Endothelial cell of umbilical vein (primary cell): ENCODE results near the gene TWF2. TPM values are rescaled to one million over a fixed set of nuclear protein-coding genes. Genes with fewer than 3 reads are reported as not detected.

ENCODE experiments used
- BruUV-seq: library from RNA; stranded (reverse); fragments of 400-500 nt; replicated peaks from 2 replicates; lab custom pipeline; 2021; lab: Mats Ljungman, UMichigan
- CTCF ChIA-PET: fragments of 300-600, 350-600 bp; sonication (Branson Sonifier 250); formaldehyde crosslinking; loops from one replicate; lab custom pipeline; 2021; ENCODE audit warnings: antibody characterized with exemption, inconsistent platforms; lab: Charles Lee
- POLR2A ChIA-PET: fragments of 300-600, 350-600 bp; sonication (Branson Sonifier 250); formaldehyde crosslinking; loops from one replicate; lab custom pipeline; 2021; ENCODE audit warnings: antibody characterized with exemption, inconsistent platforms; lab: Charles Lee
- DNase-seq: peaks from one replicate; pipeline ENCODE4 v3.0.0-alpha.2; 2011; ENCODE audit warnings: low read depth, low spot score
- FAIRE-seq: peaks from 2 replicates; lab custom pipeline; 2011; peaks lifted over from hg19 to GRCh38; lab: Jason Lieb, UNC
- H2AFZ ChIP-seq: 2 replicates; pipeline ENCODE4 v1.6.0; 2012; ENCODE audit warnings: low read depth, low read length, control low read depth, inconsistent platforms
- H3K27ac ChIP-seq: 2 replicates; pipeline ENCODE4 v1.5.1; 2011; ENCODE audit warnings: low read depth, mild to moderate bottlenecking, control low read depth, low read length, moderate library complexity; ENCODE audit not compliant: insufficient read depth
- H3K27me3 ChIP-seq, 2 experiments: 2 replicates each; pipeline versions ENCODE4 v1.6.0 to v1.6.1; 2011; ENCODE audit warnings: low read length in 2 of 2, mixed read lengths in 1 of 2; ENCODE audit not compliant: control insufficient read depth in 2 of 2, insufficient read depth in 2 of 2
- H3K36me3 ChIP-seq, 2 experiments: 2 replicates in 1 of 2; 3 replicates in 1 of 2; pipeline ENCODE4 v1.5.1; 2011; ENCODE audit warnings: low read length in 2 of 2, mild to moderate bottlenecking in 1 of 2, moderate library complexity in 1 of 2; ENCODE audit not compliant: control insufficient read depth in 2 of 2, insufficient read depth in 2 of 2; ENCODE audit errors: extremely low read depth in 1 of 2
- H3K4me1 ChIP-seq: 3 replicates; pipeline ENCODE4 v1.5.1; 2011; ENCODE audit warnings: mild to moderate bottlenecking, low read length; ENCODE audit not compliant: control insufficient read depth, insufficient read depth; ENCODE audit errors: extremely low read depth
- H3K4me2 ChIP-seq: 2 replicates; pipeline ENCODE4 v1.6.1; 2011; ENCODE audit warnings: low read length, control low read depth, mixed read lengths; ENCODE audit not compliant: insufficient read depth
- H3K4me3 ChIP-seq, 3 experiments: fragments of 200-600 bp in 1 of 3; sonication (generic), shearing (Covaris generic) in 1 of 3; replicated peaks in 1 of 3; 2 replicates each; pipeline ENCODE4 v1.5.1; 2011 to 2016; ENCODE audit warnings: control low read depth in 3 of 3, low read length in 3 of 3, mild to moderate bottlenecking in 2 of 3, inconsistent platforms in 1 of 3, low read depth in 1 of 3, moderate library complexity in 1 of 3; ENCODE audit not compliant: insufficient read depth in 1 of 3
- H3K79me2 ChIP-seq: 2 replicates; pipeline ENCODE4 v1.6.0; 2012; ENCODE audit warnings: low read length, inconsistent platforms; ENCODE audit not compliant: control insufficient read depth, insufficient read depth
- H3K9ac ChIP-seq: replicated peaks from 2 replicates; pipeline ENCODE3; 2011; ENCODE audit warnings: low read length, control low read depth; ENCODE audit not compliant: insufficient read depth; ENCODE audit errors: extremely low read depth
- H3K9me1 ChIP-seq: replicated peaks from 3 replicates; pipeline ENCODE4 v1.6.0; 2011; ENCODE audit warnings: mild to moderate bottlenecking, low read length; ENCODE audit not compliant: control insufficient read depth, insufficient read depth; ENCODE audit errors: extremely low read depth
- H3K9me3 ChIP-seq: replicated peaks from 2 replicates; pipeline ENCODE4 v1.5.1; 2012; ENCODE audit warnings: low read length, inconsistent platforms; ENCODE audit not compliant: control insufficient read depth, insufficient read depth
- H4K20me1 ChIP-seq: replicated peaks from 2 replicates; pipeline ENCODE3; 2011; ENCODE audit warnings: mild to moderate bottlenecking, low read length; ENCODE audit not compliant: control insufficient read depth, insufficient read depth; ENCODE audit errors: extremely low read depth
- CTCF ChIP-seq, 2 donors: IDR thresholded peaks; 1 replicate in 1 of 2; 2 replicates in 1 of 2; pipeline ENCODE4 v1.5.1; 2011; ENCODE audit warnings: low read length in 2 of 2, mild to moderate bottlenecking in 2 of 2, moderate library complexity in 2 of 2, control low read depth in 1 of 2, inconsistent platforms in 1 of 2, low read depth in 1 of 2; ENCODE audit not compliant: insufficient read depth in 1 of 2; ENCODE audit errors: extremely low read depth in 1 of 2
- EZH2 ChIP-seq: IDR thresholded peaks from 2 replicates; pipeline ENCODE4 v1.6.1; 2012; ENCODE audit warnings: borderline replicate concordance, low read depth, mild to moderate bottlenecking, moderate library complexity, low read length, inconsistent platforms; ENCODE audit not compliant: severe bottlenecking
- FOS ChIP-seq: IDR thresholded peaks from 2 replicates; pipeline ENCODE4 v1.6.1; 2011; ENCODE audit warnings: mild to moderate bottlenecking, low read length, moderate library complexity, borderline replicate concordance; ENCODE audit not compliant: insufficient read depth
- GATA2 ChIP-seq: IDR thresholded peaks from 2 replicates; pipeline ENCODE4 v1.7.0; 2011; ENCODE audit warnings: low read depth, mild to moderate bottlenecking, moderate library complexity, mixed read lengths, low read length; ENCODE audit not compliant: insufficient read length, insufficient read depth
- JUN ChIP-seq: IDR thresholded peaks from 2 replicates; pipeline ENCODE4 v1.6.1; 2011; ENCODE audit warnings: borderline replicate concordance, low read depth; ENCODE audit not compliant: insufficient read length, insufficient read depth
- MAX ChIP-seq: IDR thresholded peaks from 2 replicates; pipeline ENCODE4 v1.6.1; 2011; ENCODE audit not compliant: insufficient read depth, insufficient read length
- MYC ChIP-seq: IDR thresholded peaks from one replicate; pipeline ENCODE4 v1.6.1; 2011; ENCODE audit warnings: mild to moderate bottlenecking, low read depth, low read length
- POLR2A ChIP-seq: IDR thresholded peaks from 2 replicates; pipeline ENCODE4 v1.6.1; 2012; ENCODE audit warnings: low read depth, mild to moderate bottlenecking, control low read depth, low read length
- POLR2AphosphoS5 ChIP-seq: IDR thresholded peaks from 2 replicates; pipeline ENCODE4 v1.6.1; 2012; ENCODE audit warnings: low read depth, mild to moderate bottlenecking, control low read depth, low read length, moderate library complexity; ENCODE audit not compliant: insufficient read depth
- dilution Hi-C: fragments of 300-500 bp; cut with MboI; formaldehyde crosslinking; loops from one replicate; pipeline ENCODE4 v1.15.0; 2019; ENCODE audit warnings: low sequenced_read_pairs; ENCODE audit not compliant: extremely low pct_ligation_motif_present
- intact Hi-C: fragments of 100-400 bp; cut with micrococcal nuclease; formaldehyde crosslinking; loops from one replicate; pipeline ENCODE4 v1.10.0; 2022
- polyA plus RNA-seq, 4 experiments: library from polyadenylated mRNA; depleted of rRNA in 3 of 4; stranded (reverse) in 3 of 4; unstranded in 1 of 4; fragments of >200 nt; gene quantifications; 2 replicates each; pipeline versions ENCODE4 v1.2.1 to v1.2.3, GENCODE V29; 2011 to 2012; ENCODE audit warnings: missing spikeins in 1 of 4
- total RNA-seq: library from RNA; stranded (reverse); gene quantifications from 2 replicates; pipeline ENCODE4 v1.2.3, GENCODE V29; 2021

The TWF2 gene
- total and polyA plus RNA-seq, 2 donors (not counting 3 experiments of a cell fraction or from before 2014, with no cell fraction given), result 82.9 to 134 TPM

DNA sequence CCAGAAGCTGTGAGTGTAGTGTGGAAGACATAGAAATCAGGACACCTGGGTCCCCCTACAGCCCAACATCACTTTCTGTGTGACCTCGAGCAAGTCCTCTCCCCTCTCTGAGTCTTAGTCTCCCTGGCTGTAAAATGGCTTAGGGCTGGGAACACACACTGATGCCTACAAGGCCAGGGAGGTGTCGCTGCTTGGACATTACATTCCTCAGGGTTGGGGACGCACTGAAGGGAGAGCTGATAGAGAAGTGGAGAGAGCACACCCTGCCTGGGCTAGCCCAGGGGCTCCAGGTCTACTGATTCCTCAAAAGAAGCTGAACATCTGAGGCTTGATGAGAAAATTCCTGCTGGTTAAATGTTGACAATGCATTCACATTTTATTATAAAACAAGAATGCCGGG lies 47.3 kb downstream of the TWF2 start:
- DNase-seq (no peak), FAIRE-seq (no peak)
- H3K4me1 ChIP-seq, result no peaks in the 10 kb centered on the region
- TF ChIP-seq EZH2 (no peak), POLR2A (no peak), JUN (no peak), MYC (no peak), CTCF (IDR thresholded peaks at IDR 0.05; ENCODE audit: extremely low read depth in 1 of 2, insufficient read depth in 1 of 2, low read depth in 1 of 2, low read length in 2 of 2) (no peak), MAX (no peak), FOS (no peak), GATA2 (no peak), POLR2AphosphoS5 (no peak)
- ChIA-PET CTCF (no interaction called here), POLR2A (no interaction called here)
- H3K27ac ChIP-seq, result no peak overlapping the region
- H3K9ac ChIP-seq, result no peak overlapping the region
- no peaks in the 10 kb centered on the region for H3K9me1 ChIP-seq
- no peaks in the 10 kb centered on the region for H4K20me1 ChIP-seq
- no peaks in the 10 kb centered on the region for H3K79me2 ChIP-seq
- intact Hi-C loops (no loop called here), dilution Hi-C loops (no loop called here)
- H2AFZ ChIP-seq, result no peak overlapping the region
- no peaks in the 10 kb centered on the region for H3K27me3 ChIP-seq
- no peaks in the 10 kb centered on the region for H3K9me3 ChIP-seq
- BruUV-seq, result no TSS peak
- H3K4me3 ChIP-seq, result no peak overlapping the region
- H3K36me3 ChIP-seq, result no peaks in the 10 kb centered on the region
- H3K4me2 ChIP-seq, result no peak overlapping the region
